Activated CD8-positive, alpha-beta memory T cell treated with anti-CD3 and anti-CD28 coated beads for 36 hours (primary cell): ENCODE measurements around the gene CTSL. TPM values are rescaled to one million over a fixed set of nuclear protein-coding genes. Genes with fewer than 3 reads are reported as not detected.

Experiments
- CTCF ChIA-PET: fragments of 350-600 bp; sonication (Branson Sonifier 250); formaldehyde crosslinking; loops from one replicate; lab custom pipeline; 2021; ENCODE audit warnings: antibody characterized with exemption; lab: Charles Lee
- POLR2A ChIA-PET: fragments of 350-600 bp; sonication (Branson Sonifier 250); formaldehyde crosslinking; loops from one replicate; lab custom pipeline; 2021; ENCODE audit warnings: antibody characterized with exemption; lab: Charles Lee
- total RNA-seq, 2 experiments: library from RNA; stranded (reverse); gene quantifications; one replicate each; pipeline ENCODE4 v1.2.3, GENCODE V29; 2021

Gene CTSL
- 1 to 10 TPM; 1.8 to 1.9 TPM for total RNA-seq

DNA sequence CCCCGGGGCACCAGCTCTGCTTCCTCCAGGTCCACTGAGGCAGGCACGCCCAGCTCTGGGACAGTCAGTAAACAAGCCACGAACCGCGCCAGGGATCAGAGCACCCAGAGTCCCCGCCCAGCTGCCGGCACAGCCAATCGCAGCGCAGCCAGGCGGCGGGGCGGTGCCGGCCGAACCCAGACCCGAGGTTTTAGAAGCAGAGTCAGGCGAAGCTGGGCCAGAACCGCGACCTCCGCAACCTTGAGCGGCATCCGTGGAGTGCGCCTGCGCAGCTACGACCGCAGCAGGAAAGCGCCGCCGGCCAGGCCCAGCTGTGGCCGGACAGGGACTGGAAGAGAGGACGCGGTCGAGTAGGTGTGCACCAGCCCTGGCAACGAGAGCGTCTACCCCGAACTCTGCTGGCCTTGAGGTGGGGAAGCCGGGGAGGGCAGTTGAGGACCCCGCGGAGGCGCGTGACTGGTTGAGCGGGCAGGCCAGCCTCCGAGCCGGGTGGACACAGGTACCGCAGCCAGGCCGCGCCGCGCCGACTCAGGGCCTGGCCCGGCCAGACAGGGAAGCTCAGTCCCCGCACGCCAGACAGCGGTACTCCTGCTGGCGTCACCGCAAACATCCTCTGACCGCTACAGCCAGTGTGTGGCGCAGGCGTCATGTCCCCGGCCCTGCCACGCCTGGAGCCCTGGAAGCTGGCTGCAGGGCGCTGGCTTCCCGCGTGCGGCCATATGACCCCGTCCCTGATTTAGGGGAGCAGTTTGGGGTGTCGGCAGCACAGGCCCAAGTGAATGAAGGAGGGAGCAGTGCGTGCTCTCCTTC, at the start of gene CTSL:
Gene CTSL, plus strand, starts transcription at position 220 of the 810 bp plus-strand sequence. CDS start 1,485 bp downstream, outside the sequence.
- CTCF ChIA-PET, result no interaction called here
- POLR2A ChIA-PET, result no interaction called here

GRCh38 chr9:87676976-87677775, 48.7 kb upstream of the CTSL start:
- POLR2A ChIA-PET, result no interaction called here
- CTCF ChIA-PET, result no interaction called here

DNA sequence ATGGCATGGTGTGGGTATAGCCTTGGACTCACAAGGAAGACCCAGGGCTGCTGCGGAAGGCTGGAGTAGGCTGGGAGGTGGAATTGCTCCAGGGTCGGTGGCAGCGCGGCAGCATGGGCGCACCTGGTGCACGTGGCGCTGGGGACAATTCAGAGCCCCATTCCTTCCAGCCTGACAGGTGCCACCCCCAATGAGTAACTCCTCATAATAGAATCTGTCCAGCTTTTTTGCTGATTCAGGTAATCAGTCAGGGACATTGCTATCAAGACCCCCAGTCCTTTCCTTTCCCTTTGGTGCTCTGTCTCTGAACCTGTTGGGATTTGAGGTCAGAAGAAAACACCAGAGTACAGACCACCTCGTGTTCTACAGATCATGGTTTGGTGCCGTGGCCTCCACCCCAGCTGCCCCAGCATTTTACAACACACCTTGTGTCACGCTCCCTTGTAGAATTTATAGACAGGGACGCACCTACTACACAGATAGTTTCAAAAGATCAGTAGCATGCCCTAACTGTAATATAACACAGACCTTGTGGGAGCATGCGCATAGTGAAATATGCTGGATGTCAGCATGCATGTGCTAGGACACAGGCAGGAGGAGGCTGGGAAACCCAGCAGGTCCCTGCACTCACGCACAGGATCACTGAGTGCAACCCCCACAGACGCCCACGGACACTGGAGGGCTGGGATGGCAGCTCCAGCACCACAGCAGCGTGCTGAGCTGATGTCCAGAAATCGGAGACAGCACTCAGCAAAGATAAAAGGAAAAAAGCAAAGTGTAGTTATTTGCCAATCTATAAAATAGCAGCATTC, 47.9 kb upstream of the CTSL start:
- ChIA-PET CTCF (no interaction called here), POLR2A (no interaction called here)

DNA sequence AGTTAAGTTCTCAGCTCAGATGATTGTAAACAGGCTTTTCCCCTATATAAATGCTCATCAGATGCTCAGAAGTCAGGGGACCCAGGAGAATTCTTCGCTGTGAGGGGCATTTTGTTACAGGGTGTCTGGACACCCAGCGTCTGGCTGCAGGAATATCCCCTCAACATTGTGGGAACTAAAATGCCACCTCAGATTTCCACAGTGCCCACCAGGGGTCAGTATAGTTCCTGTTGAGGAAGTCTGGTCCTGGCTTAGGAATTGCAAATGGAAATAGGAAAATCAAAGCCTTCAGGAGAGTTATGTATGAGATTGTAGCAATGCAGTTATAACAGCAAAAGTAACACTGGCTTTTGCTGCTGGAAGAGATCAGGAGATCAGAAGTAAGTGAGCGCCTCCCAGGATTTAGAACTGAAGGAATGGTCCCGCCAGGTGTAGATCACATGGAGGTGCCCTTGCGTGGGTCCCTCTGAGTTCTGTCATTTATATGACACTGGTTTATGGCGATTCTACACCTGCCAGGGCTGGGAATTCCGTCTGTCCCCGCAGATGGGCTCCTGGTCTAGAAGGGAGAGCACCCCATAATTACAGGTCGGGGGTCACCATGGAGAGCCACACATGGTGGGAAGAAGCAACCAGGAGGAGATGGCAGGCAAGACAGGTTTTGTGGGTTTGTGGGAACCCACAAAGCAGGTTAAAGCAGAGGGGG, 47.1 kb upstream of the CTSL start:
- POLR2A ChIA-PET, result no interaction called here

GRCh38 chr9:87681271-87682061, 44.5 kb upstream of the CTSL start:
- ChIA-PET POLR2A (no interaction called here), CTCF (no interaction called here)

More for the DNA sequence above, 47.1 kb upstream of the CTSL start:
- CTCF ChIA-PET, result no interaction called here

DNA sequence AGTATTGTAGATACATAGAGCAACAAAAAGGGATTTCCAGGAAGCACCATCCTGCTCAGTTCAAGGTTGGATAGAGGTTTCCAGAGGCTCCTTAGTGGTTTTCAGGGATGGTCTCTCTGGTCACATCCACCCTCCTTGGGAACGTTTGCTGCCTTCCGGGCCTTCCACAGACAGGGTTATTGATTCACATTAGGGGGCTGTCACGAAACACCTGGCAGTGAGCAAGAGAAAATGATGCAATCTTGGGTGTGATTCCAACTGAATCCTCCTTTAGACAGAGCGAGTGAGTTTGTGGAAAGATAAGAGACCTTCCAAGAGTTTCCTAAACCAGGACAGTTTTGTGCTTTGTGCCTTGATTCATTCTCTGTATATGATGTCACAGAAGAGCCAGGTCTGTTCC, 43.8 kb upstream of the CTSL start:
- CTCF ChIA-PET, result no interaction called here

DNA sequence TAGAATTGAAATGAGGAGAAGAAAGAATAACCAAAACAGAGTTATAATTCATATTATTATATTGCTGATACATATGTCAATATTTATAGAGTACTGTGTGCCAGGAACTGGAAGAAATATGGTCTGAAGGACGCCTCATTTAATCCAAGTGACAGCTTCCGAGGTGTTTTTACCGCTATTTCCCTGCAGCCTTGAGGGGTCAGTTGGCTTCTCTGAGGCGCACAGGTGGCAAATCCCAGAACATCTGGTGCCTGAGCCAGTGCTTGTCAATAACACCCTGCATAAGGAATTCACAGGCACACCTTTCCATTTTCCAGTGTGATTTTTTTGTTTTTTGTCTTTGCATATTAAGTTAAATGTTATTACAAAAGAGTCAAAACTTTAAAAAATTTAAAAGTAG, 43.3 kb upstream of the CTSL start:
- ChIA-PET CTCF (no interaction called here), POLR2A (no interaction called here)

More for the DNA sequence above, 43.8 kb upstream of the CTSL start:
- POLR2A ChIA-PET, result no interaction called here

GRCh38 chr9:87683751-87684626, 41.9 kb upstream of the CTSL start:
- ChIA-PET POLR2A (no interaction called here), CTCF (no interaction called here)

- ChIA-PET POLR2A (no interaction called here), CTCF (no interaction called here)
These were observed 41.2 kb upstream of the CTSL start for GRCh38 chr9:87684627-87685219.

- ChIA-PET CTCF (no interaction called here), POLR2A (no interaction called here)
These were observed 40.5 kb upstream of the CTSL start for GRCh38 chr9:87685441-87685840.

DNA sequence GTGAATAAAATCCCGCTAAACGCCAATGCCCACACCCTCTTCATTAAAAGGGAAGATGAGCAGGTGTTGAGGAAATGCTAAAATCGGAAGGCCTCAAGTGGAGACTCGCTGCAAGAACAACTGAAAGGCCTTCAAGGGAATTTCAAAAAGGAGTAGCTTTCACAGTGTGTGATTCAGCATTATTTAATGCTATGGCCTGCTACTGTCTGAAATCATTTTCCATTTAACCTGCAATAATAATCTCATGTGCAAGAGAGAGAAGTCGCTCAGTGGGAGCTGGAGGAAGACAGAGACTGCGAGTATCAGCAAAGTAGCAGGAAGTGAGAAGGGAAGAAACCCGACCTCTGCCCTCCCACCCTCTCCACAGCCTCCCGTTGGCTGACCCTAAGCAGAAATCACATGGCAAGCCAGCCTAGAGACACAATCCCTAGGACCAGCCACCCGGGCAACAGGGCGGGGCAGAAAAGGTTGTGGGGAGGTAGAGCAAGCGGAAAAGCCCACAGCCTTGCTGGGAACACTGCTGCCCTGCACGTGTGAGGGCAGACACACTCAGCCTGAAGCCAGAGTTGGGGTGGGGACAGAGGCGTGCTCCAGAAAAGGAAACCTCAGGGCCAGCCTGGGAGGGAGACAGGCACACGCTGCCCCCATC, 39.9 kb upstream of the CTSL start:
- ChIA-PET POLR2A (no interaction called here), CTCF (no interaction called here)

DNA sequence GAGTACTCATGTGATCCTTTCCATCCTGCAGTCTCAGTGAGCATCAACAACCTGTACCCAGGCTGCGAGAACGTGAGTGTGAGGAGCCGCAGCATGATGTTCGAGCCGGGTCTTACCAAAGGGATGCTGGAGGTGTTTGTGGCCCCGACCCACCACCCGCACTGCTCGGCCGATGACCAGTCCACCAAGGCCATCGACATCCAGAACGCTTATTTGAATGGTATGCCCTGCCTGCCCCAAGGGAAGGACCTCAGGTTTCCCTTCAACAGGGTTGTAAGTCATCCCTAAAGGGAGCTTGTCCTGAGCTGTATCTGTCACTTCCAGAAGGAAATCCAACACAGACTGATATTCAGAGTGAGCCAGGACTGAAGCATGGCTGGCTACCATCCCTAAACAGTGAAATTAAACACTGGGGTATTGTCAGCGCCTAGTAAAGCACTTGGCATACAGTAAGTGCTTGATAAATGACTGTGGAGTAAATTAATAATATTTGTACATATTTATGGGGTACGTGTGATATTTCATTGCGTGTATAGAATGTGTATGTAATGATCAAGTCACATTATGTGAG, 39.3 kb upstream of the CTSL start:
- ChIA-PET CTCF (no interaction called here), POLR2A (no interaction called here)

GRCh38 chr9:87687207-87687606, 38.7 kb upstream of the CTSL start:
- ChIA-PET POLR2A (no interaction called here), CTCF (no interaction called here)

GRCh38 chr9:87694236-87694755, 31.6 kb upstream of the CTSL start:
- POLR2A ChIA-PET, result no interaction called here

GRCh38 chr9:87695523-87695922, 30.4 kb upstream of the CTSL start:
- CTCF ChIA-PET, result no interaction called here
- POLR2A ChIA-PET, result no interaction called here

More at GRCh38 chr9:87694236-87694755, 31.6 kb upstream of the CTSL start:
- CTCF ChIA-PET, result no interaction called here

GRCh38 chr9:87696641-87697040, 29.3 kb upstream of the CTSL start:
- POLR2A ChIA-PET, result no interaction called here
- CTCF ChIA-PET, result no interaction called here
